ENCODE measurements around the gene FANK1. TPM values are rescaled to one million over a fixed set of nuclear protein-coding genes. Genes with fewer than 3 reads are reported as not detected.

Gene FANK1
- total RNA-seq, 2 donors from 2014 or later, result not detected

- TF ChIP-seq CTCF (IDR thresholded peaks at IDR 0.05), result no peak
- H3K4me1 ChIP-seq (ENCODE audit: control insufficient read depth in 1 of 2, low read depth in 2 of 2), result no peaks in the 10 kb centered on the region
- no peaks in the 10 kb centered on the region for H3K9me3 ChIP-seq
- no peaks in the 10 kb centered on the region for H3K27me3 ChIP-seq (replicated peaks; ENCODE audit: insufficient read depth)
- no peak for ATAC-seq (ENCODE audit: insufficient number of reproducible peaks, low FRiP score, low read depth)
- H3K27ac ChIP-seq, result no peak overlapping the region
- no peak overlapping the region for H3K4me3 ChIP-seq
- DNase-seq (ENCODE audit: low spot score), result no peak
- H3K36me3 ChIP-seq, result no peaks in the 10 kb centered on the region
These were observed 119.9 kb downstream of the FANK1 start for GRCh38 chr10:126016156-126016805.

GRCh38 chr10:126016882-126017281, 120.5 kb downstream of the FANK1 start:
- no peaks in the 10 kb centered on the region for H3K9me3 ChIP-seq
- H3K27me3 ChIP-seq (replicated peaks; ENCODE audit: insufficient read depth), result no peaks in the 10 kb centered on the region
- no peaks in the 10 kb centered on the region for H3K4me1 ChIP-seq (ENCODE audit: control insufficient read depth in 1 of 2, low read depth in 2 of 2)
- no peak overlapping the region for H3K27ac ChIP-seq
- no peaks in the 10 kb centered on the region for H3K36me3 ChIP-seq
- H3K4me3 ChIP-seq, result no peak overlapping the region
- no peak for TF ChIP-seq CTCF (IDR thresholded peaks at IDR 0.05)
- ATAC-seq (ENCODE audit: insufficient number of reproducible peaks, low FRiP score, low read depth) (no peak), DNase-seq (ENCODE audit: low spot score) (no peak)

- ATAC-seq (ENCODE audit: insufficient number of reproducible peaks, low FRiP score, low read depth) (no peak), DNase-seq (ENCODE audit: low spot score) (no peak)
- H3K4me3 ChIP-seq, result no peak overlapping the region
- no peaks in the 10 kb centered on the region for H3K27me3 ChIP-seq (replicated peaks; ENCODE audit: insufficient read depth)
- TF ChIP-seq CTCF (IDR thresholded peaks at IDR 0.05), result no peak
- no peaks in the 10 kb centered on the region for H3K4me1 ChIP-seq (ENCODE audit: control insufficient read depth in 1 of 2, low read depth in 2 of 2)
- no peaks in the 10 kb centered on the region for H3K9me3 ChIP-seq
- H3K27ac ChIP-seq, result no peak overlapping the region
- H3K36me3 ChIP-seq, result no peaks in the 10 kb centered on the region
These were observed 121.7 kb downstream of the FANK1 start for GRCh38 chr10:126017961-126018560.

- no peak for ATAC-seq (ENCODE audit: insufficient number of reproducible peaks, low FRiP score, low read depth)
- Histone ChIP-seq H3K36me3 (no peaks in the 10 kb centered on the region), H3K9me3 (no peaks in the 10 kb centered on the region), H3K27ac (no peak overlapping the region), H3K27me3 (replicated peaks; ENCODE audit: insufficient read depth) (no peaks in the 10 kb centered on the region), H3K4me3 (no peak overlapping the region), H3K4me1 (ENCODE audit: control insufficient read depth in 1 of 2, low read depth in 2 of 2) (no peaks in the 10 kb centered on the region)
- no peak for TF ChIP-seq CTCF (IDR thresholded peaks at IDR 0.05)
- no peak for DNase-seq (ENCODE audit: low spot score)
These were observed 125.6 kb downstream of the FANK1 start for GRCh38 chr10:126021833-126022500.

GRCh38 chr10:126022841-126023240, 126.5 kb downstream of the FANK1 start:
- Histone ChIP-seq H3K4me3 (no peak overlapping the region), H3K36me3 (no peaks in the 10 kb centered on the region), H3K4me1 (ENCODE audit: control insufficient read depth in 1 of 2, low read depth in 2 of 2) (no peaks in the 10 kb centered on the region), H3K9me3 (no peaks in the 10 kb centered on the region), H3K27me3 (replicated peaks; ENCODE audit: insufficient read depth) (no peaks in the 10 kb centered on the region), H3K27ac (no peak overlapping the region)
- TF ChIP-seq CTCF (IDR thresholded peaks at IDR 0.05), result no peak
- no peak for DNase-seq (ENCODE audit: low spot score)
- no peak for ATAC-seq (ENCODE audit: insufficient number of reproducible peaks, low FRiP score, low read depth)
